Measurements from ENCODE around the gene SALL3.

Gene SALL3

GRCh38 chr18:78965917-78966792 lies 13.5 kb upstream of the SALL3 start:
- no peak for DNase-seq

- DNase-seq, result no peak
Measured at GRCh38 chr18:78966793-78967106, 12.9 kb upstream of the SALL3 start.

GRCh38 chr18:78967692-78968091 lies 11.9 kb upstream of the SALL3 start:
- DNase-seq, result no peak

GRCh38 chr18:78969574-78970315 lies 9.9 kb upstream of the SALL3 start:
- DNase-seq, result no peak

- DNase-seq, result no peak
Measured at GRCh38 chr18:78970774-78971333, 8.8 kb upstream of the SALL3 start.

- no peak for DNase-seq
Measured at GRCh38 chr18:78971511-78972245, 7.9 kb upstream of the SALL3 start.

- no peak for DNase-seq
Measured at GRCh38 chr18:78972385-78972918, 7.2 kb upstream of the SALL3 start.

- DNase-seq, result no peak
Measured at GRCh38 chr18:78972930-78973331, 6.7 kb upstream of the SALL3 start.

- DNase-seq, result no peak
Measured at GRCh38 chr18:78973357-78974083, 6.1 kb upstream of the SALL3 start.

GRCh38 chr18:78974115-78974761 lies 5.4 kb upstream of the SALL3 start:
- DNase-seq, result no peak

- peak; percentile 96 for DNase-seq
Measured at GRCh38 chr18:78975292-78975691, 4.3 kb upstream of the SALL3 start.

GRCh38 chr18:78975699-78976335 lies 3.8 kb upstream of the SALL3 start:
- peak; percentile 96 for DNase-seq

GRCh38 chr18:78976765-78977636 lies 2.6 kb upstream of the SALL3 start:
- no peak for DNase-seq

- DNase-seq, result no peak
Measured at GRCh38 chr18:78977637-78978348, 1.8 kb upstream of the SALL3 start.

GRCh38 chr18:78978349-78979055 lies 1.1 kb upstream of the SALL3 start:
- no peak for DNase-seq

- no peak for DNase-seq
Measured at GRCh38 chr18:78979056-78979729, 425 bp upstream of the SALL3 start.

- no peak for DNase-seq
Measured at GRCh38 chr18:78980279-78980771, 707 bp downstream of the SALL3 start.

GRCh38 chr18:78980777-78981380 lies 1.3 kb downstream of the SALL3 start:
- no peak for DNase-seq

Measured in NCI-H748 treated with DMSO at 0.1 percent for 48 hours (cell line).